Vagina (tissue), 2 donors: ENCODE measurements around the gene ARMC9.

Experiments used
- CTCF ChIP-seq, 3 experiments: fragments of 450-650 bp in 2 of 3; fragments of 200-600 bp in 1 of 3; sonication (generic) in 1 of 3; IDR thresholded peaks; one replicate each; pipeline ENCODE4 v1.5.1; 2017 to 2019; ENCODE audit warnings: antibody characterized with exemption in 3 of 3, mild to moderate bottlenecking in 2 of 3, moderate library complexity in 2 of 3
- POLR2A ChIP-seq, 2 donors: fragments of 450-650 bp; IDR thresholded peaks; one replicate each; pipeline ENCODE4 v1.6.1; 2017; ENCODE audit warnings: antibody characterized with exemption in 2 of 2, mild to moderate bottlenecking in 2 of 2, moderate library complexity in 2 of 2

- TF ChIP-seq POLR2A (IDR thresholded peaks at IDR 0.05) (no peak), CTCF (IDR thresholded peaks at IDR 0.05) (no peak)
These were observed 176.3 kb downstream of the ARMC9 start for GRCh38 chr2:231374771-231375170.
